WTC11 (cell line): Measurements from ENCODE around the gene MX2.

ENCODE experiments used
- ATF3 ChIP-seq: sonication (generic); formaldehyde crosslinking; conservative IDR thresholded peaks from 2 replicates; pipeline ENCODE4 v1.8.1; 2022; ENCODE audit warnings: mild to moderate bottlenecking, missing genetic modification reagents
- CREB1 ChIP-seq: sonication (generic); formaldehyde crosslinking; IDR thresholded peaks from 2 replicates; pipeline ENCODE4 v1.8.0; 2023; ENCODE audit warnings: mild to moderate bottlenecking, missing genetic modification reagents
- CTCF ChIP-seq: fragments of 200-600 bp; IDR thresholded peaks from 2 replicates; pipeline ENCODE4 v1.8.0; 2022; ENCODE audit warnings: antibody characterized with exemption
- E2F4 ChIP-seq: sonication (generic); formaldehyde crosslinking; IDR thresholded peaks from 2 replicates; pipeline ENCODE4 v1.8.1; 2022; ENCODE audit warnings: low read depth, mild to moderate bottlenecking, moderate library complexity, missing genetic modification reagents, borderline replicate concordance
- ESRRA ChIP-seq: sonication (generic); formaldehyde crosslinking; IDR thresholded peaks from 2 replicates; pipeline ENCODE4 v1.8.1; 2022; ENCODE audit warnings: mild to moderate bottlenecking, missing genetic modification reagents, borderline replicate concordance
- HMGA2 ChIP-seq: fragments of 250-450 bp; sonication (Bioruptor Pico); IDR thresholded peaks from 2 replicates; pipeline ENCODE4 v1.4.0; 2021; ENCODE audit warnings: mild to moderate bottlenecking, moderate library complexity
- ZBTB43 ChIP-seq: sonication (generic); formaldehyde crosslinking; IDR thresholded peaks from 2 replicates; pipeline ENCODE4 v1.8.1; 2023; ENCODE audit warnings: mild to moderate bottlenecking, missing genetic modification reagents
- ZNF138 ChIP-seq: sonication (generic); formaldehyde crosslinking; conservative IDR thresholded peaks from 2 replicates; pipeline ENCODE4 v1.8.1; 2022; ENCODE audit warnings: mild to moderate bottlenecking, moderate library complexity, missing genetic modification reagents

- TF ChIP-seq ZNF138 (CRISPR knock-in tag), result no peak
- TF ChIP-seq ESRRA (CRISPR knock-in tag), result no peak
- TF ChIP-seq CTCF, result no peak
- no peak for TF ChIP-seq HMGA2 (CRISPR knock-in tag)
- no peak for TF ChIP-seq E2F4
- no peak for TF ChIP-seq ZBTB43 (CRISPR knock-in tag)
- no peak for TF ChIP-seq ATF3
- TF ChIP-seq CREB1 (CRISPR knock-in tag), result no peak
Observed at GRCh38 chr21:41410361-41410760, 48.5 kb downstream of the MX2 start.
